CD4-positive, alpha-beta T cell treated with Interleukin-10 for 1 hour (primary cell): Measurements from ENCODE around the gene FABP1.

Source experiments
- DNase-seq: peaks from one replicate; pipeline ENCODE4 v3.0.0-alpha.2; 2020

The FABP1 gene

GRCh38 chr2:88110830-88111229 is 17.0 kb downstream of the FABP1 start:
- no peak for DNase-seq

GRCh38 chr2:88108796-88109195 is 19.1 kb downstream of the FABP1 start:
- no peak for DNase-seq

GRCh38 chr2:88100489-88100858 is 27.4 kb downstream of the FABP1 start:
- no peak for DNase-seq

- DNase-seq: no peak
These were observed 27.9 kb downstream of the FABP1 start for GRCh38 chr2:88099798-88100488.

GRCh38 chr2:88098558-88098900 is 29.3 kb downstream of the FABP1 start:
- no peak for DNase-seq

DNA sequence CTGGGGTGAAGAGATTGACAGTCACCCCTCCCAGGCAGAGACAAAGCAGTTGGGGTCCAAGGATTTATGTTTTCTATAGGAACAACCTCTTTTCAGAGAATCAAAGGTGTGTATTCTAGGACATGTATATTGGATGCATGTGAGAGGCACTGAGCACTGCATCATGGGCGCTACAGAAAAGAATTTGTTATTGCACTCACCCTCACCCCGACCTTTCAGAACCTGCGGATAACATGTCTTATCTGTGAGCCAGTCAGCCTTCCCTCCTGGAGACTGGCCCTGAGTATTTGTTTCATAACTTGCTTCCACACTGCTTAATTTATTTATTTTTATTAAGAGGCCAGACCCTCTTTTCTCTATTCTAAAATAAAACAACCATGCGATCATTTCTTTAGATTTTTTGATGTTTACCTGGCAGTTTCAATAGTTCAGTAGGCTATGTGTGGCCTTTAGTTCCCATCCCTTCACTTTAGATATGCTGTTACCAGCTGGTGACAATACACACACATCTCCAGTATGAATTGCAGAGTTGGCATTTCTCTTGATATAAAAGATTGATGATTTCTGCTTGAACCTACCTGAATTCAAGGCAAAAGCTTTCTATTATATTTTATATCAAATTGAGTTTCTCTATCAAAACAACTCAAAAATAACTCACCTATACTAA is 29.8 kb downstream of the FABP1 start:
- DNase-seq: no peak

GRCh38 chr2:88097192-88097591 is 30.7 kb downstream of the FABP1 start:
- DNase-seq: no peak

- no peak for DNase-seq
These were observed 31.2 kb downstream of the FABP1 start for GRCh38 chr2:88096708-88097107.

DNA sequence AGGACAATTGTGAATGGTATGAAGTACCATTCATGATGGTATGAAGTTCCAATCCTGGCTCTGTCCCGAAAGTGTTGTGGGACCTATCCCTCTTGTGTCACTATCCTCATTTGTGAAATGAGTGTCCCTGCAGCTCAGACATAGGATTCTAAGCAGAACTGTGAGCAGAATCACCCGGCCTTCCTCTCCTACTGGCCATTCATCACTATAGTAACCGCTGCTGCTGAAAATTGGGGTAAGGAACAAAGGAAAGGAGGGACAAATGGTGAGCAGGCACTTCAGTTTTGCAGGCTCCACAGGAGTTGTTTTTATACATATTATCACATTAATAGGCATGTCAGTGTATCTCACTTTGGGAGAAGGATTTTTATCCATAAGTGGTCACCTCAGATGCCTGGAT is 32.8 kb downstream of the FABP1 start:
- no peak for DNase-seq

- no peak for DNase-seq
These were observed 35.1 kb downstream of the FABP1 start for GRCh38 chr2:88092773-88093172.

- no peak for DNase-seq
These were observed 35.9 kb downstream of the FABP1 start for GRCh38 chr2:88091943-88092342.

DNA sequence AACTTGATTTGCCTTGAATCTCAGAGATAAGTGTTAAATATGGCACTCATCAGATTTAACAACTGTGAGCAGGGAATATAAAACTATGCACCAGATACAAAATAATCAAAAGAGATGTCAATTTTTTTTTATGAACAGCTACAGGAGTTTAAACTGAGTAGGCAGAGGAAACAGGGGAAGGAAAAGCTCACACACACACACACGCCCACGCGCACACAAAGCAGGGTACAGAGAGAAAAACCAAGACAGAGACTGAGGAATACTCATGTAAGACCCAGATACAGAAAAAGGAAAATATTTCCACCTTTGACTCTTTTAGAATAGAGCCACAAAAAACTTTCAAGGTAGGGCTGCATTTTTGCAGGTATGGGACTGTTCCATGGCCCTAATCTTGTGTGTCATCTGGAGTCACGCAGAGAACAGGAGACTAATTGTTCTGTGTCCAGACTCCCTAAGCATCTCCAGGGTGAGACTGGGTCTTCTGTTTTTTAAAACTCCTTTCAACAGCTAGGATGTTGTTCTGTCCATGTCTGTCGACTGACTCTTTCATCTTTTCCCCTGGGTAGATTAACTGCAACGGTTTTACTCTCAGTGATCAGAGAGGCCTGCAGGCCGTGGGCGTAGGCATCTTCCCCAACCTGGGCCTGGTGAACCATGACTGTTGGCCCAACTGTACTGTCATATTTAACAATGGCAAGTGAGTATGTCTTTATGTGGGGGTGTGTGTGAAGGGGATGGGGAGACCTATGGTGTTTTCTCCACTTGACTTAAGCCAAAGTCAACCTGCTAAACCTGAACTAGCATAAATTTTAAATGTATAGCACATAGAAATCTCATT is 37.2 kb downstream of the FABP1 start:
- no peak for DNase-seq

- DNase-seq: no peak
These were observed 38.9 kb downstream of the FABP1 start for GRCh38 chr2:88088999-88089398.

DNA sequence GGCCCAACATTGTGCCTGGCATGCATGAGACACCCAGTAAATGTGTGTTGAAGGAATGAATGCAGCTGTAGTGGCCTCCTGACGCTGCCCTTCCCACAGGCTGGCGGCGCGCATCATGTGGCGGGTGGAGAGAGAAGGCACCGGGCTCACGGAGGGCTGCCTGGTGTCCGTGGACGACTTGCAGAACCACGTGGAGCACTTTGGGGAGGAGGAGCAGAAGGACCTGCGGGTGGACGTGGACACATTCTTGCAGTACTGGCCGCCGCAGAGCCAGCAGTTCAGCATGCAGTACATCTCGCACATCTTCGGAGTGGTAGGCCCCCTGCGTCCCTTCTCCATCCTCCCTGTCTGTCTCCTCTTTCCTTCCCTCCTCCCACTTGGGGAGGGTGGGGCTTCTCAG is 40.1 kb downstream of the FABP1 start:
- DNase-seq: no peak

DNA sequence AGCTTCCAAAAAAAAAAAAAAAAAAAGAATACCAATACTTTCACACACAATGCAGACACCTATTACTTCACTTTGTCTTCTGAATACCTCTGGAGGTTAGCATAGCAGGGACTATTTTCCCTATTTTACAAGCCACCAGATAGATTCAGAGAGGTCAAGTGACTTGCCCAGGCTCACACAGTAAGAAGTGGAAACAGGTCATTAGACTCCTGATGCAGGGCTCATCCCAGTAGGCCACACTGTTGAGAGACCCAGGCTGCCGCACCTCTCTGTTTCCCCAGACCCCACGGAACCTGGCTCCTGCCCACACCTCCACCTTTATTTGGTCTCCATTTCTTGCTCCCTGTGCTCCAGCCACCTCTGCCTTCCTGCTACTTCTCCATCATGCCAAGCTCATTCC is 40.8 kb downstream of the FABP1 start:
- no peak for DNase-seq

GRCh38 chr2:88086401-88086800 is 41.5 kb downstream of the FABP1 start:
- no peak for DNase-seq

DNA sequence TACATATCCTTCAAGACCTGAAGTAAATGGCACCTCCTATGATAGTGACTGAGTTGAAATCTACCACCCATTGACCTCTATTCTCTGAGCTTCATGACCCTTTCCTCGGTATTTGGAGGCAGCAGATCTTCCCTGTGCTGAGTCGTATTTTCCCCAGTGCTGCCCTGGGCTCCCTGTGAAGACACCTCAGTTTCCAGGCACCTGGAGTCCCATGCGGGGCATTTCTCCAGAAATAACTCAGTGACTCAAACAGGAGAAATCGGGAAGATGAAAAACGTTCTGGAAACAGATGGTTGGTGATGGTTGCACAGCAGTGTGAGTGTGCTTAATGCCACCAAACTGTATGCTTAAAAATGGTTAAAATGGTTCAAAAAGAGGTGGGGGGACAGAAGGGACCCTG is 42.3 kb downstream of the FABP1 start:
- DNase-seq: no peak

DNA sequence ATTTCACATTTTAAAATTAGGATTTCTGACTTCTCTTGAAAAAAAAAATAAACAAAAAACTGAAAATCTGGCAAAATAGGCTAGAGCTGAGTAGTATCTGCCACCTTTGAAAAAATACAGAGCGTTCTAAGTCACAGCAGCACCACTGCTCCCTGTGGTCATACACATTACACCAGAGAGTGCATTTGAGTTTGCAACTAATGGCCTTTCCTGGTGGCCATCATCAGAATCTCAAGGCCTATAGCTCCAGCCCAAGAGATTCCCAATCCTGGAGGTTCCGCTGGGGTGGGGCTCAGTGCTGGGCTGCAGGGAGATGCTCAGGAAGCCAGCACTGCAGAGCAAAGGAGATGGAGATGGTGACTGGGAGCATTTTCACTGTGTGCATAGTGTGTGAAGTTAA is 42.8 kb downstream of the FABP1 start:
- no peak for DNase-seq

- no peak for DNase-seq
These were observed 45.1 kb downstream of the FABP1 start for GRCh38 chr2:88082781-88083180.

DNA sequence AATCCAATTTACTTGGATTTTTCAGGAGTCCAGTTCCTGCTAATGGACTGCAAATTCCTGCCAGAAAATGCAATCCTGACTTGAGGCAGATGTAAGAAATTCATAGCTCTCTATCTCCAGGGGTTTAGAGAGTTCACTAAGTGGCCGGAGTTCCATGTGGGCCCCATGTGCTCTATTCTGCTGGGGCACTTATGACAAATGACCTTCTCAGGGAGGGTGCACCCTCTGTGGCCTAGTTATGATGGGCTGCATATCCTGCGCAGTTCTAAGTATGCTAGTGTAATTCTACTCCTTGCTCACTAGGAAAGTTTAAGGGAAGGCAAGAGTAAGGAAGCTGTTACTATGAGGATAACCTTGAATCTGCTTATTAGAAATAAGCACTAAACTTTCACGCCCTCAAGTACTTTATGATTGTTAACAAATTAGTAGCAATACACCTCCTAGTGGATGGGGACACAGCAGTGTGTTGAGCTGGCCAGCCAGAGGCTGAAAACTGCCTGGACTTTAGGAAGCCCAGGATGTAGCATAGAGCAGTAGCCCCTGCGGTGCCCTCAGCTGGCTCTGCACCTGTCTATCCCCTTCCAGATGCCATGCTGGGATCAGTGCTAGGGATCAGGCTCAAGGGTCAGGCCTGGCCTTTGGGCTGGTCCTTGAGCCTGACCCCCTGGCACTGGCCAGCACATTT is 45.8 kb downstream of the FABP1 start:
- DNase-seq: no peak

DNA sequence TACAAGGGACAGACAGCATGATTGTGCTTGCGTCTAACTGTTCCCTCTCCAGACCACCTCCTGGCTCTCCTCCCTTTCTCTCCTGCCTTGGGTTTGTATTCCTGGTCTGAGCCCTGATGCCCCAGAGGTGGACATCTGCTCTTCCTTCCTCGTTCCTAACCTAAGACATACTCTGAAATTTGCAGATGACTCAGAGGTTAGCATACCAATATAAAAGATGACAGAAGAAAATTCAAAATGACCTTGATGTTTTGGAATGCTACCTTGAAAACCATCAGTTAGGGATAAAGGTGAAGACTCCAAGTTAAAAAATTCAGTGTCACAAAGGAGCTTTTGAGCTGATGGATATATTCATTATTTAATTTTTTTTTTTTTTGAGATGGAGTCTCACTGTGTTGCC is 47.3 kb downstream of the FABP1 start:
- no peak for DNase-seq

- DNase-seq: no peak
These were observed 49.2 kb downstream of the FABP1 start for GRCh38 chr2:88078643-88079172.

DNA sequence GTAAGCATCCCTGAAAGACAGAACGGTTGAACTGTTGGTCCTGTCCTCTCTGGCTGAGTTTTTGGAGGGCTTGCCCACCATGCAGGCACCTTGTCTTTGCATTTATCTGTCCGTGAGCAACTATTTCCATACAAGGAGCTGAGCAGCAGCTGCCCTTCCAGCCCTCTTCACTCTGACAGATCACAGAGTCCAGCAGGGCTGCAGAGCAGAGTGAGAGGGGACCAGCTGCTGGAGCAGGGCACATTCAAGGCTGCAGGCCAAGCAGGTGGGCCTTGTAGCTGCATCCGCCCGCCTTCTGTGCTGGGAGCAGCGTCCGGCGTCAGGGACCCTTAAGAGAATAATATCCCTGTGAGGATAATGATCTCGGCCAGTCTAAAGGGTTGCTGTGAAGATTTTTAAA is 50.8 kb downstream of the FABP1 start:
- no peak for DNase-seq
